HCT116 (cell line): Measurements from ENCODE around the gene CACNA1C. TPM values are rescaled to one million over a fixed set of nuclear protein-coding genes. Genes with fewer than 3 reads are reported as not detected.

ENCODE experiments used
- ATAC-seq: fragments of 200-7000 bp; cut with Tn5 transposase; 2 replicates; pipeline ENCODE4 v1.9.1; 2020; ENCODE audit warnings: mild to moderate bottlenecking, moderate library complexity
- BruUV-seq: library from RNA; stranded (reverse); fragments of 400-500 nt; replicated peaks from 2 replicates; lab custom pipeline; 2021; lab: Mats Ljungman, UMichigan
- CTCF ChIA-PET: fragments of 300-600 bp; sonication (Branson Sonifier 250); formaldehyde crosslinking; loops from one replicate; lab custom pipeline; 2021; ENCODE audit warnings: antibody characterized with exemption; lab: Charles Lee
- POLR2A ChIA-PET: fragments of 300-600, 350-600 bp; sonication (Branson Sonifier 250); formaldehyde crosslinking; loops from one replicate; lab custom pipeline; 2021; ENCODE audit warnings: antibody characterized with exemption; lab: Charles Lee
- RAD21 ChIA-PET, 2 experiments: fragments of 300-600 bp; sonication (Branson Sonifier 250); formaldehyde crosslinking; loops; one replicate each; lab custom pipeline; 2023; ENCODE audit warnings: low total read pairs in 2 of 2; ENCODE audit not compliant: uncharacterized antibody in 2 of 2, unreplicated experiment in 2 of 2, low non-redundant PET in 1 of 2; lab: Charles Lee
- DNase-seq: peaks from one replicate; pipeline ENCODE4 v3.0.0-alpha.2; 2010; ENCODE audit warnings: low read depth, low spot score
- H2AFZ ChIP-seq: fragments of 200-600 bp; shearing (Covaris generic), sonication (generic); 2 replicates; pipeline ENCODE4 v1.6.1; 2017; ENCODE audit warnings: low read depth, mixed run types, mixed read lengths, antibody characterized with exemption, low read length; ENCODE audit not compliant: poor library complexity, severe bottlenecking
- H3K27ac ChIP-seq: 2 replicates; pipeline ENCODE4 v1.5.1; 2012; ENCODE audit warnings: low read depth, low read length
- H3K27me3 ChIP-seq: fragments of 200-600 bp; sonication (generic); 2 replicates; pipeline ENCODE4 v1.6.1; 2016; ENCODE audit warnings: mixed run types, low read length, mixed read lengths; ENCODE audit not compliant: insufficient read depth
- H3K36me3 ChIP-seq, 2 experiments: fragments of 200-500 bp in 1 of 2; fragments of 200-600 bp in 1 of 2; sonication (Bioruptor generic) in 1 of 2; sonication (generic) in 1 of 2; 2 replicates each; pipeline versions ENCODE4 v1.5.1 to v1.6.1; 2014 to 2016; ENCODE audit warnings: low read length in 2 of 2, inconsistent platforms in 1 of 2, mixed read lengths in 1 of 2, mixed run types in 1 of 2; ENCODE audit not compliant: insufficient read depth in 2 of 2, control insufficient read depth in 1 of 2
- H3K4me1 ChIP-seq, 2 experiments: fragments of 200-600 bp in 1 of 2; sonication (generic) in 1 of 2; 2 replicates each; pipeline versions ENCODE4 v1.5.1 to v1.6.1; 2012 to 2017; ENCODE audit warnings: low read length in 2 of 2, inconsistent platforms in 1 of 2, mild to moderate bottlenecking in 1 of 2, mixed read lengths in 1 of 2, mixed run types in 1 of 2, moderate library complexity in 1 of 2; ENCODE audit not compliant: insufficient read depth in 2 of 2, control insufficient read depth in 1 of 2
- H3K4me2 ChIP-seq: fragments of 200-600 bp; sonication (generic); 2 replicates; pipeline ENCODE4 v1.6.1; 2017; ENCODE audit warnings: mixed run types, low read length, mixed read lengths
- H3K4me3 ChIP-seq, 2 experiments: fragments of 200-600 bp in 1 of 2; sonication (generic) in 1 of 2; replicated peaks in 1 of 2; 2 replicates each; pipeline ENCODE4 v1.5.1; 2011 to 2016; ENCODE audit warnings: low read length in 2 of 2, control low read depth in 1 of 2, low read depth in 1 of 2, mild to moderate bottlenecking in 1 of 2, mixed read lengths in 1 of 2, mixed run types in 1 of 2
- H3K79me2 ChIP-seq: fragments of 200-600 bp; sonication (generic); 2 replicates; pipeline ENCODE4 v1.6.1; 2017; ENCODE audit warnings: mild to moderate bottlenecking, mixed run types, low read length, moderate library complexity, mixed read lengths; ENCODE audit not compliant: insufficient read depth
- H3K9ac ChIP-seq: fragments of 200-600 bp; sonication (generic); 2 replicates; pipeline ENCODE4 v1.6.1; 2016; ENCODE audit warnings: low read length, mixed read lengths
- H3K9me2 ChIP-seq: fragments of 200-600 bp; sonication (generic), shearing (Covaris generic); 2 replicates; pipeline ENCODE4 v1.6.1; 2017; ENCODE audit warnings: mixed run types, mild to moderate bottlenecking, moderate library complexity; ENCODE audit not compliant: insufficient read depth
- H3K9me3 ChIP-seq, 2 experiments: fragments of 200-500 bp in 1 of 2; fragments of 200-600 bp in 1 of 2; sonication (Bioruptor generic) in 1 of 2; sonication (generic) in 1 of 2; 2 replicates each; pipeline ENCODE4 v1.6.1; 2014 to 2017; ENCODE audit warnings: low read length in 2 of 2, mixed read lengths in 2 of 2, inconsistent platforms in 1 of 2, low read depth in 1 of 2, mild to moderate bottlenecking in 1 of 2, mixed run types in 1 of 2, moderate library complexity in 1 of 2; ENCODE audit not compliant: control insufficient read depth in 1 of 2, insufficient read depth in 1 of 2
- H4K20me1 ChIP-seq: fragments of 200-600 bp; sonication (generic), shearing (Covaris generic); 2 replicates; pipeline ENCODE4 v1.6.1; 2017; ENCODE audit warnings: mixed run types, mild to moderate bottlenecking, moderate library complexity; ENCODE audit not compliant: insufficient read depth
- CBX3 ChIP-seq: IDR thresholded peaks from 2 replicates; pipeline ENCODE4 v1.6.1; 2012; ENCODE audit warnings: low read depth
- CEBPB ChIP-seq: IDR thresholded peaks from 2 replicates; pipeline ENCODE4 v1.6.1; 2012; ENCODE audit warnings: low read depth
- EGR1 ChIP-seq: IDR thresholded peaks from 2 replicates; pipeline ENCODE4 v1.6.1; 2012; ENCODE audit warnings: low read depth
- ELF1 ChIP-seq: IDR thresholded peaks from 2 replicates; pipeline ENCODE4 v1.6.1; 2012; ENCODE audit warnings: low read depth, borderline replicate concordance
- EZH2 ChIP-seq: fragments of 200-600 bp; sonication (generic); IDR thresholded peaks from 2 replicates; pipeline ENCODE4 v1.6.1; 2017; ENCODE audit warnings: antibody characterized with exemption, mixed run types
- EZH2phosphoT487 ChIP-seq: fragments of 200-600 bp; IDR thresholded peaks from 2 replicates; pipeline ENCODE4 v1.6.1; 2018; ENCODE audit warnings: antibody characterized with exemption, borderline replicate concordance
- FOSL1 ChIP-seq: IDR thresholded peaks from 2 replicates; pipeline ENCODE4 v1.6.1; 2012; ENCODE audit warnings: low read depth
- JUND ChIP-seq: IDR thresholded peaks from 2 replicates; pipeline ENCODE4 v1.6.1; 2012
- POLR2A ChIP-seq: IDR thresholded peaks from 2 replicates; pipeline ENCODE4 v1.7.0; 2011; ENCODE audit warnings: borderline replicate concordance; ENCODE audit not compliant: insufficient read depth, insufficient read length; ENCODE audit errors: extremely low read depth
- POLR2AphosphoS5 ChIP-seq: IDR thresholded peaks from 2 replicates; pipeline ENCODE4 v1.6.1; 2011; ENCODE audit warnings: mild to moderate bottlenecking, low read depth, low read length, moderate library complexity
- SIN3A ChIP-seq: IDR thresholded peaks from 2 replicates; pipeline ENCODE4 v1.6.1; 2012; ENCODE audit warnings: low read depth
- SP1 ChIP-seq: IDR thresholded peaks from 2 replicates; pipeline ENCODE4 v1.6.1; 2012; ENCODE audit warnings: low read depth
- ZFX ChIP-seq: fragments of 450-650 bp; IDR thresholded peaks from 2 replicates; pipeline ENCODE4 v1.6.1; 2017
- ZNF274 ChIP-seq: fragments of 200-500 bp; sonication (Bioruptor generic); IDR thresholded peaks from 2 replicates; pipeline ENCODE4 v1.6.1; 2014; ENCODE audit warnings: mild to moderate bottlenecking, low read depth, low read length, inconsistent platforms
- intact Hi-C: fragments of 100-400 bp; cut with micrococcal nuclease; formaldehyde crosslinking; loops from 2 replicates; pipeline ENCODE4 v1.10.0; 2022
- total RNA-seq: library from RNA; stranded (reverse); gene quantifications from one replicate; pipeline ENCODE4 v1.2.1, GENCODE V29; 2021; ENCODE audit not compliant: unreplicated experiment
- TF ChIP-seq, protein P1 (sequence below): IDR thresholded peaks from 2 replicates; pipeline ENCODE4 v1.6.1; 2012; ENCODE audit warnings: low read depth
- TF ChIP-seq, protein P2 (sequence below): IDR thresholded peaks from 2 replicates; pipeline ENCODE4 v1.6.1; 2012
- TF ChIP-seq, protein P3 (sequence below), 3 experiments: fragments of 200-600 bp in 1 of 3; sonication (generic) in 1 of 3; IDR thresholded peaks in 2 of 3; conservative IDR thresholded peaks in 1 of 3; 2 replicates each; pipeline ENCODE4 v1.5.1; 2012 to 2017; ENCODE audit warnings: low read depth in 2 of 3, low read length in 2 of 3, antibody characterized with exemption in 1 of 3, borderline replicate concordance in 1 of 3, control low read depth in 1 of 3, mild to moderate bottlenecking in 1 of 3, mixed read lengths in 1 of 3, mixed run types in 1 of 3, moderate library complexity in 1 of 3; ENCODE audit not compliant: insufficient read depth in 1 of 3
- TF ChIP-seq, protein P4 (sequence below): IDR thresholded peaks from 2 replicates; pipeline ENCODE4 v1.6.1; 2012
- TF ChIP-seq, protein P5 (sequence below): IDR thresholded peaks from 2 replicates; pipeline ENCODE4 v1.6.1; 2011; ENCODE audit warnings: mild to moderate bottlenecking, low read length, moderate library complexity; ENCODE audit not compliant: insufficient replicate concordance; ENCODE audit errors: extremely low read depth

The CACNA1C gene
- total RNA-seq, 1 experiment from 2014 or later = 0.05 TPM

DNA sequence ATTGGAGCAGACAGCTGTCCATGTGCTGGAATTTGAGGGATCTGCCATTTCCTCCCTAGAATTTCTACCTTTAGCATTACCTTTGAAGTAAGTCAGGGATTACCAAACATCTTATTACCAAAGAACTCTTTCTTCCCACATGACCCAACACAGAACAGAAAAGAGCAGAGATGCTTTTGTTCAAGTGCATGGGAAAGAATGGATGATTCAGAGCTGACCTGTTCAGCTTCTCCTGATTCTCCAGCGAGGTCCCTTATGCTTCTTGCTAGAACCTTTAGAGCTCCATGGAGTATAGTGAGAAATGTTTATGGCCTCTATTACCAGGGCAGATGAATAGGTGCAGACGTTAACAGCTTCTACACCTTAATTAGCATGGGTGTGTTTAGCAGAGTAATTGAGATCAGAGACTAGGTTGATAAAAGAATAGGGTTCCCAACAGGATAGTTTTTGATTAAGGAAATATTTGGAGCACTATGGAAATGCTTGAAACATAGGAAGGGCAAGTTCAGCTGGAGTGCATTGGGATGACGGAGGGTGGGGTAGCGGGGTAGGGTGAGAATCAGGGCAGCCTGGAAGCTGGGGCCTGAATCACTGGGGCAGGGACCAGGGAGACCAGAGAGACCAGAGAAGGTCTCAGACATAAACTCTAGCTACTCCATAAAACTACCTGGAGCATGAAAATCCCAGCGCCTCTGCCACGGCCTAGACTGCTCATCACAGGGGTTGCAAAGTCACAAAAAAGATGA lies 223.7 kb downstream of the CACNA1C start:
- no peaks in the 10 kb centered on the region for H3K79me2 ChIP-seq
- H3K9ac ChIP-seq = no peak overlapping the region
- ChIA-PET RAD21 (no interaction called here), CTCF (interaction anchor here (1.1 kb wide), 1 partner anchor 13 kb away, joined by 5 read pairs; no protein-coding TSS in a partner anchor), POLR2A (no interaction called here)
- H3K4me1 ChIP-seq = no peaks in the 10 kb centered on the region
- H3K9me3 ChIP-seq = no peaks in the 10 kb centered on the region
- intact Hi-C loops = no loop called here
- no TSS peak for BruUV-seq
- no peaks in the 10 kb centered on the region for H4K20me1 ChIP-seq
- no peak overlapping the region for H2AFZ ChIP-seq
- ATAC-seq (no peak), DNase-seq (no peak)
- H3K4me3 ChIP-seq = no peak overlapping the region
- TF ChIP-seq, protein P1, sequence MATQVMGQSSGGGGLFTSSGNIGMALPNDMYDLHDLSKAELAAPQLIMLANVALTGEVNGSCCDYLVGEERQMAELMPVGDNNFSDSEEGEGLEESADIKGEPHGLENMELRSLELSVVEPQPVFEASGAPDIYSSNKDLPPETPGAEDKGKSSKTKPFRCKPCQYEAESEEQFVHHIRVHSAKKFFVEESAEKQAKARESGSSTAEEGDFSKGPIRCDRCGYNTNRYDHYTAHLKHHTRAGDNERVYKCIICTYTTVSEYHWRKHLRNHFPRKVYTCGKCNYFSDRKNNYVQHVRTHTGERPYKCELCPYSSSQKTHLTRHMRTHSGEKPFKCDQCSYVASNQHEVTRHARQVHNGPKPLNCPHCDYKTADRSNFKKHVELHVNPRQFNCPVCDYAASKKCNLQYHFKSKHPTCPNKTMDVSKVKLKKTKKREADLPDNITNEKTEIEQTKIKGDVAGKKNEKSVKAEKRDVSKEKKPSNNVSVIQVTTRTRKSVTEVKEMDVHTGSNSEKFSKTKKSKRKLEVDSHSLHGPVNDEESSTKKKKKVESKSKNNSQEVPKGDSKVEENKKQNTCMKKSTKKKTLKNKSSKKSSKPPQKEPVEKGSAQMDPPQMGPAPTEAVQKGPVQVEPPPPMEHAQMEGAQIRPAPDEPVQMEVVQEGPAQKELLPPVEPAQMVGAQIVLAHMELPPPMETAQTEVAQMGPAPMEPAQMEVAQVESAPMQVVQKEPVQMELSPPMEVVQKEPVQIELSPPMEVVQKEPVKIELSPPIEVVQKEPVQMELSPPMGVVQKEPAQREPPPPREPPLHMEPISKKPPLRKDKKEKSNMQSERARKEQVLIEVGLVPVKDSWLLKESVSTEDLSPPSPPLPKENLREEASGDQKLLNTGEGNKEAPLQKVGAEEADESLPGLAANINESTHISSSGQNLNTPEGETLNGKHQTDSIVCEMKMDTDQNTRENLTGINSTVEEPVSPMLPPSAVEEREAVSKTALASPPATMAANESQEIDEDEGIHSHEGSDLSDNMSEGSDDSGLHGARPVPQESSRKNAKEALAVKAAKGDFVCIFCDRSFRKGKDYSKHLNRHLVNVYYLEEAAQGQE = no peak
- no peak for TF ChIP-seq EGR1
- TF ChIP-seq, protein P2, sequence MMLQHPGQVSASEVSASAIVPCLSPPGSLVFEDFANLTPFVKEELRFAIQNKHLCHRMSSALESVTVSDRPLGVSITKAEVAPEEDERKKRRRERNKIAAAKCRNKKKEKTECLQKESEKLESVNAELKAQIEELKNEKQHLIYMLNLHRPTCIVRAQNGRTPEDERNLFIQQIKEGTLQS = no peak
- no peak for TF ChIP-seq POLR2AphosphoS5
- TF ChIP-seq, protein P3, sequence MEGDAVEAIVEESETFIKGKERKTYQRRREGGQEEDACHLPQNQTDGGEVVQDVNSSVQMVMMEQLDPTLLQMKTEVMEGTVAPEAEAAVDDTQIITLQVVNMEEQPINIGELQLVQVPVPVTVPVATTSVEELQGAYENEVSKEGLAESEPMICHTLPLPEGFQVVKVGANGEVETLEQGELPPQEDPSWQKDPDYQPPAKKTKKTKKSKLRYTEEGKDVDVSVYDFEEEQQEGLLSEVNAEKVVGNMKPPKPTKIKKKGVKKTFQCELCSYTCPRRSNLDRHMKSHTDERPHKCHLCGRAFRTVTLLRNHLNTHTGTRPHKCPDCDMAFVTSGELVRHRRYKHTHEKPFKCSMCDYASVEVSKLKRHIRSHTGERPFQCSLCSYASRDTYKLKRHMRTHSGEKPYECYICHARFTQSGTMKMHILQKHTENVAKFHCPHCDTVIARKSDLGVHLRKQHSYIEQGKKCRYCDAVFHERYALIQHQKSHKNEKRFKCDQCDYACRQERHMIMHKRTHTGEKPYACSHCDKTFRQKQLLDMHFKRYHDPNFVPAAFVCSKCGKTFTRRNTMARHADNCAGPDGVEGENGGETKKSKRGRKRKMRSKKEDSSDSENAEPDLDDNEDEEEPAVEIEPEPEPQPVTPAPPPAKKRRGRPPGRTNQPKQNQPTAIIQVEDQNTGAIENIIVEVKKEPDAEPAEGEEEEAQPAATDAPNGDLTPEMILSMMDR (IDR thresholded peaks at IDR 0.05 in 2 of 3, conservative IDR thresholded peaks at IDR 0.05 in 1 of 3; ENCODE audit: borderline replicate concordance in 1 of 3, insufficient read depth in 1 of 3, low read depth in 2 of 3, low read length in 2 of 3) = no peak
- no peak for TF ChIP-seq ELF1
- TF ChIP-seq EZH2phosphoT487 = no peak
- TF ChIP-seq ZNF274 = no peak
- no peak for TF ChIP-seq SP1
- no peak for TF ChIP-seq FOSL1
- no peak for TF ChIP-seq ZFX
- TF ChIP-seq SIN3A = no peak
- TF ChIP-seq, protein P4, sequence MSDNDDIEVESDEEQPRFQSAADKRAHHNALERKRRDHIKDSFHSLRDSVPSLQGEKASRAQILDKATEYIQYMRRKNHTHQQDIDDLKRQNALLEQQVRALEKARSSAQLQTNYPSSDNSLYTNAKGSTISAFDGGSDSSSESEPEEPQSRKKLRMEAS = no peak
- no peak for TF ChIP-seq POLR2A
- TF ChIP-seq, protein P5, sequence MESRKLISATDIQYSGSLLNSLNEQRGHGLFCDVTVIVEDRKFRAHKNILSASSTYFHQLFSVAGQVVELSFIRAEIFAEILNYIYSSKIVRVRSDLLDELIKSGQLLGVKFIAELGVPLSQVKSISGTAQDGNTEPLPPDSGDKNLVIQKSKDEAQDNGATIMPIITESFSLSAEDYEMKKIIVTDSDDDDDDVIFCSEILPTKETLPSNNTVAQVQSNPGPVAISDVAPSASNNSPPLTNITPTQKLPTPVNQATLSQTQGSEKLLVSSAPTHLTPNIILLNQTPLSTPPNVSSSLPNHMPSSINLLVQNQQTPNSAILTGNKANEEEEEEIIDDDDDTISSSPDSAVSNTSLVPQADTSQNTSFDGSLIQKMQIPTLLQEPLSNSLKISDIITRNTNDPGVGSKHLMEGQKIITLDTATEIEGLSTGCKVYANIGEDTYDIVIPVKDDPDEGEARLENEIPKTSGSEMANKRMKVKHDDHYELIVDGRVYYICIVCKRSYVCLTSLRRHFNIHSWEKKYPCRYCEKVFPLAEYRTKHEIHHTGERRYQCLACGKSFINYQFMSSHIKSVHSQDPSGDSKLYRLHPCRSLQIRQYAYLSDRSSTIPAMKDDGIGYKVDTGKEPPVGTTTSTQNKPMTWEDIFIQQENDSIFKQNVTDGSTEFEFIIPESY = no peak
- no peak for TF ChIP-seq CEBPB
- no peak for TF ChIP-seq CBX3
- no peak for TF ChIP-seq EZH2
- TF ChIP-seq JUND = no peak
- H3K27me3 ChIP-seq = no peaks in the 10 kb centered on the region
- no peaks in the 10 kb centered on the region for H3K36me3 ChIP-seq
- no peaks in the 10 kb centered on the region for H3K9me2 ChIP-seq
- no peak overlapping the region for H3K27ac ChIP-seq
- no peak overlapping the region for H3K4me2 ChIP-seq
